GM18517 (cell line): ENCODE measurements around the gene PPM1G.
"Not testable (repeated sequence)": the region's sequence is repeated elsewhere in the genome, so short reads cannot be mapped to it uniquely, and the experiment has no call there.

Source experiments
- ATAC-seq: cut with Tn5 transposase; IDR thresholded peaks from one replicate; pipeline ENCODE4 v1.9.1; 2021; ENCODE audit warnings: mild to moderate bottlenecking, moderate library complexity; ENCODE audit not compliant: unreplicated experiment

The PPM1G gene

GRCh38 chr2:27376151-27376865, 33.1 kb downstream of the PPM1G start:
- no peak for ATAC-seq

GRCh38 chr2:27375513-27376099, 33.8 kb downstream of the PPM1G start:
- no peak for ATAC-seq

DNA sequence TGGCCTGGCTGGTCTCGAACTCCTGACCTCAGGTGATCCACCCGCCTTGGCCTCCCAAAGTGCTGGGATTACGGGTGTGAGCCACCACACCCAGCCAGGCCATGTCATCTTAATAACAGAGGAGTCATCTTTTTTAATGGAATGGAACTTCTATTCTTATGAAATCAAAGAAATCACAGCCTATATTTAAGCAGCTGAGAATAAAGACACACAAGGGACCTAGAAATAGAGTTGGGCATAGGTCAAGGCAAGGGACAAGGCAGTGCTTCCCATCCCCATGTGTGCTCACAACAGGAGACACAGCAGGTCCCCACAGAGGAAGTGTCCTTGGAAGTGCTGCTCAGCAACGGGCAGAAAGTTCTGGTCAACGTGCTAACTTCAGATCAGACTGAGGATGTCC, 35.8 kb downstream of the PPM1G start:
- no peak for ATAC-seq

GRCh38 chr2:27372937-27373336, 36.5 kb downstream of the PPM1G start:
- no peak for ATAC-seq

DNA sequence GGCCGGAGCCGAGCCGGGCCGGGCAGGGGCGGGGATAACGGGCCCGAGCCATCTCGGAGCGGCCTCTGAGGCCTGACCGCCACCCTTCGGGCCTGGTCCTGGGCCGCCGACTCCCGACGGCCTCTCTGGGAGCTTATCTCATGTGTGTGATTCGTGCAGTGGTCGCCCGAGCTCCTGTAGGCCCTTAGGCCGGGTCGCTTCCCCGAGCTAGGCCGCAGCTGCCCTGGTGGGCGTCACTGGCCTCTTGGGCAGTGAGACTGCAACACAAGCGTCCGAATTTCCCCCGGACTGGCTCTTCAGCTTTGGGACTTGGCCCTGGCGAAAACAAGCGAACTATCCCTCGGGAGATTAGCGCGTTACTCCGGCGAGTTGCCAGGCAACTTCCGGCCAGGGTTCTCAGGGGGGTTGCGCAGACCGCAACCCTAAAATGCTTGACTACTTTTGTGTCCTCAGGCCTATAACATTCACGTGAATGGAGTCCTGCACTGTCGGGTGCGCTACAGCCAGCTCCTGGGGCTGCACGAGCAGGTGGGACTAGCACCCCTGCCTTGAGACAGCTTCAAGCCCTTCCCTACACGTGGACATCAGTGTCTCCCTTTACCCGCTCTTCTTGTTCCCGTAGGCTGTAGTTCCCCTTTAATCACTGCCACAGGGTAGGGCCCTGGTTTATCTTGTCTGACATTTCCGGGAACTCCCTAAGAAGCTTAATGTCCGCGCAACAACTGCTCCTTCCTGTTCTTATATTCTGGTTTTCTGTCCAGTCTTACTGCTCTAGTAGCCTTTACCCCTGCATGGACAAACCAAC, 38.4 kb downstream of the PPM1G start:
- ATAC-seq, result peak; percentile 27

- peak; percentile 88 for ATAC-seq
These were observed 39.2 kb downstream of the PPM1G start, which contains the start of the genes EIF2B4 and SNX17 for GRCh38 chr2:27370026-27370815. EIF2B4 (minus strand) TSS chr2:27370338; CDS start chr2:27370314, 24 bp downstream. SNX17 (plus strand) TSS chr2:27370616; CDS start chr2:27370744, 128 bp downstream.

DNA sequence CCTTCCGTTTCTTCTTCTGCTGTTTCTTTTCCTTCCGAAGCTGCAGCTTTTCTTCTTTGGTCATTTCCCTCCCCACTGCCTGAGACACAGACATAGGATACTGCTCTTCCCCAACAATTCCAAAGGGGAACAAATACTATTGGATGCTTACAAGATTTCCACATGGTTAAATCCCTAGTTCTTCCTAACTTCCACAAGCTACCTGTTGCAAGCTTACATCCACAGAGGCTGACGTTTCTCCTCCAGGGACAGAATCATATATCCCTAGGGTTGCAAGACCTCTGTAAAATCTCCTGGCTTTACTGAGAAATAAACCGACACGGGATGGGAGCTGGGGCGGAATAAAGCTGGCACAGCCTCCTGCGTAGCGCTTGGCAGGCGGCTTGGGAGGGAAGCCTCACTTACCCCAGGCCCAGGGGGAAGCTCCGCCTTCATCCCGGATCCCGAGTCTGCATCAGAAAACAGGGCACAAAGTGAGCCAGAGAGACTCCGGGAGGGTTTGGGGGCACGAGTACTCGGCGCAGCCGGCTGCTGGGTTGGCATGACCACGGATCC, 39.8 kb downstream of the PPM1G start:
- ATAC-seq, result no peak

GRCh38 chr2:27363933-27364332, 45.5 kb downstream of the PPM1G start:
- ATAC-seq, result no peak

DNA sequence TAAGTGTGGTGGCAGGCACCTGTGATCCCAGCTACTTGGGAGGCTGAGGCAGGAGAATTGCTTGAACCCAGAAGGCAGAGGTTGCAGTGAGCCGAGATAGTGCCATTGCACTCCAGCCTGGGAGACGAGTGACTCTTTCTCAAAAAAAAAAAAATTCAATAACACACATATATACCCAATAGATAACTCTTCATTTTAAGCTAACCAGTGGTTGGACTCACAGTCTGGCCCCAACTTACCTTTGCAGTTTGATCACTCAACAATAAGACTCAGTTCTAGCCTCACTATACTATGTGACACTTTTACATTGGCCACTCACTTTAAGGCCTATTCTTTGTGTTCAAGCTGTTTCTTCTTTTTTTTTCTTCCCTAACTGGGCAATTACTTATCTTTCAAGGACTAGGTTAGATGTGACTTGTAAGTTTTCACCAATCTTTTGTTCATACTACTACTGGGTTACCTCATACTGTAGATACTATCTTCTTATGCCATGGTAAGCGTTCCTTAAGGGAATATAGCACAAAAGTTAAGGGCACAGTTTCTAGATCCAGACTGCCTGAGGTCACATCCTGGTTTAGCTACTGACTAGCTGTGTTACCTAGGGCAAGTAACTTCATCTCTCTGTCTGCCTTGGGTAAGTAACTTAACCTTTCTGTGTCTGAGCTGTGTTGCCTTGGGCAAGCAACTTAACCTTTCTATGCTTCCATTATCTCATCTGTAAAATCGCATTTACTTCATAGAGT, 46.5 kb downstream of the PPM1G start:
- no peak for ATAC-seq

GRCh38 chr2:27356382-27357181, 52.8 kb downstream of the PPM1G start, which contains the start of gene GTF3C2:
GTF3C2 (minus strand) TSS chr2:27356764; CDS start chr2:27343554, 13,210 bp downstream.
- peak; percentile 83 for ATAC-seq

DNA sequence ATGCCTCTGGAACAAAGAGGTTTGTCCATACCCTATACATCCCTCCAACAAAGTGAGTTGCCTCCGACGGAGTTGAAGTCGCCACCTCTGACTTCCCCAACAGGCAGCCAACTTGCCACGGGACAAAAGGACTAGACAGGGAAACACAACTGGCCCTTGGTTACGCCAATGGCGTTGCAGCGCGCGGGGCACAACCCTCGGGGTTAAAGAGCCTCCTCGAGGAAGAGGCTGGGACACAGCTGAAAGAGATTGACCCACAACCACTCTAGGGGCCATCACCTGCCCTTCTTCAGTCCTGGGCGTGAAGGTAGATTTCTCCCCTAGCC, 53.4 kb downstream of the PPM1G start:
- peak; percentile 21 for ATAC-seq

- ATAC-seq, result no peak
These were observed 54.8 kb downstream of the PPM1G start for GRCh38 chr2:27354597-27354927.

- ATAC-seq, result no peak
These were observed 55.4 kb downstream of the PPM1G start for GRCh38 chr2:27353762-27354596.

GRCh38 chr2:27353386-27353761, 56.0 kb downstream of the PPM1G start:
- not testable (repeated sequence) for ATAC-seq

- no peak for ATAC-seq
These were observed 57.4 kb downstream of the PPM1G start for GRCh38 chr2:27351802-27352598.

DNA sequence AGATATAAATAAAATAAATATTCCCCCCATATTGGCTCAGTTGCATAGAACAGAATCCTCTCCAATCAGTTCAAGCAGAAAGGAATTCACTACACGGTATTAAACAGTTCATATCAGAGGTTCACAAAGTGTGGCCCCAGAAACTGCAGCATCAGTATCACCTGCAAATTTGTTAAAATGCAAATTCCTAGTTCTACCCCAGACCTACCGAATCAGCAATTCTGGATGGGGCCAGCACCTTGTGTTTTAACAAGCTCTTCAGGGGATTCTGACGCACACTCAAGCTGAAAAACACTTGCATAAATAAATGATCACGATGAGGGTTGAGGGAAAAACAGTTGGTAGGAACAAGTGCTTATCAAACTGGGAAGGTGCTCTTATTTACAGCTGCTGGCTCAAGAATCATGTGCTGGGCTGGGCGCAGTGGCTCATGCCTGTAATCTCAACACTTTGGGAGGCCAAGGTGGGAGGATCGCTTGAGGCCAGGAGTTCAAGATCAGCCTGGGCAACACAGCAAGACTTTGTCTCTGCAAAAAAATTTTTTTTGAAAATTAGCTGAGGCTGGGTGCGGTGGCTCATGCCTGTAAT, 59.2 kb downstream of the PPM1G start:
- ATAC-seq, result no peak

- no peak for ATAC-seq
These were observed 61.8 kb downstream of the PPM1G start for GRCh38 chr2:27347641-27348040.
